Measurements from ENCODE around the gene EHBP1.

Gene EHBP1

DNA sequence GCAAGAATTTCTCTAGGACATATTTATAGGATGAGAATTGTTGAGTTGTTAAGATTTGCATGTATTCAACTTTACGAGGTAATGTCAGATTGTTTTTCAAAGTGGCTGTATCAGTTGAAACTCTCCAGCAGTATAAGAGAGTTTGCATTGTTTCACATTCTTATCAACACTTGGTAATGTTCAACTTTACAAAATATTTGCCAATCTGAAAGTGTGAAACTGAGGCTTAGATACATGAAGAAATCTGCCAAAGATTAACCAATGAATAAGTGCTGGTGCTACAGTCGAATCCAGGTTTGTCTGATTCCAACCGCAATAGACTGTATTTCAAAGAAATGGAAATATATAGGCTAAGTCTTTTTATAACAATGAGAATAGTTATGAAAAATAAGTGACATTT is 117.0 kb downstream of the EHBP1 start:
- no peak for DNase-seq (ENCODE audit: low read depth)

DNA sequence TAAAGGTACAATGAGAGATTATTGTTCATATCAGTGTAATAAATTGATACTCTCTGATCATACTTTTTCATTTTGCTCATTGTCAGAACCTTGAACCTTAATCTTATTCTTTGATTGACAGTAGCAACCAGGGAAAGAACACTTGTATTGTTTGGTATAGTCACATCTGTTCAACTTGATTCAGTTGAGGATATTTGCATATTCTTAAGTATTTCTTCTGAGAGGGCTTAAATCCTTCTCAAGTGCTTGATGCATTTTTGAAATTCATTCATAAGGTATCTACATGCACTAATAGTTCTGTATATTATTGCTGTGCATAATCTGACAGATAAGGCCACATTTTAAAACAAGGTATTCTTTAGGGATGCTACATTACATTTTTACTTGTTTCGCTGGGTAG is 118.9 kb downstream of the EHBP1 start:
- no peak for DNase-seq (ENCODE audit: low read depth)

DNA sequence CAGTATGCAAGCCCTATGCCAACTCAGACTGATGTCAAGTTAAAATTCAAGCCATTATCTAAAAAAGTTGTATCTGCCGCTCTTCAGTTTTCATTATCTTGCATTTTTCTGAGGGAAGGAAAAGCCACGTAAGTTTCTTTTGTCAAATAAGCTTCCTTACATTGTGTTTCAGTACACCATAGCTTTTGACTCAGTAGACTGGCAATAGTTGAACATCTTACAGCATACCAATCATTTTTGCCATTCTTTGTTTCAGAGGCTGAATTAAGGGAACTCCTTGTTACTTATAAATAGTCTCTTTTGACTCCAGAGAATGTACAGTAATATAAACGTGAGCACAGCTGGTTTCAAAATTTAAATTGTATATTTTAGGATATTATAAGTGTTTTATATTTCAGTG is 120.6 kb downstream of the EHBP1 start:
- DNase-seq (ENCODE audit: low read depth): no peak

DNA sequence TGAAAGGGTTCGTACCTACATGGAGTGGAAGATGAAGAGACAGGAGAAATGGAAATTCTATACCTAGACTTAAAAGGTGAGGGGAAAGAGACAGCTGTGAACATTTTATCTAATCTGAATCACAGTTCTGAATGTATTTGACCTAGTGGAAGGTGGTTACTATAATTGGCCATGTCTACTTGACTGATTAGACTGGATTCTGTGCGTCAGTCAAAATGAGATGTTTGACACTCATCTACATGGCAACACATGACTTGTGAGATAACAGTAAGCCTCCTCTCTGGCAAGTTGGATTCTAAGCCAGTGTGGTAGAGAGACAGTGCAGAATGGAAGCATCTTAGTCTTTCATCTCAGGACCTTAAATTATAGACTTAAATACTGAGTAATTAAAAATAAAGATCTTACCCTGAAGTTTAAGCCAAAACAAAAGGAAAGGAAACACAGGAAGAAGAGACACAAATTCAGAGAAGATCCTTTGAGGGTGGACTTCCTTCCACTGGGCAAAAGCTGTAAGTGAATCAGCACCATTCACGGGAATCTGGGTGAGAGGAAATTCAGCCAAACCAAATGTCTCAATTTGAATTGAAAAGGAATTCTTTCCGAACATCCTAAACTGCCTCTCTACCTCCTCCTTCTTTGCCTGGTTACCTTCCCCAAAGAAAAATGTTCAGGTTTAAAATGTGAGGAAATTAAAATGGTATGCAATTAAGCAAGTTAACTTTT is 121.6 kb downstream of the EHBP1 start:
- no peak for DNase-seq (ENCODE audit: low read depth)

DNA sequence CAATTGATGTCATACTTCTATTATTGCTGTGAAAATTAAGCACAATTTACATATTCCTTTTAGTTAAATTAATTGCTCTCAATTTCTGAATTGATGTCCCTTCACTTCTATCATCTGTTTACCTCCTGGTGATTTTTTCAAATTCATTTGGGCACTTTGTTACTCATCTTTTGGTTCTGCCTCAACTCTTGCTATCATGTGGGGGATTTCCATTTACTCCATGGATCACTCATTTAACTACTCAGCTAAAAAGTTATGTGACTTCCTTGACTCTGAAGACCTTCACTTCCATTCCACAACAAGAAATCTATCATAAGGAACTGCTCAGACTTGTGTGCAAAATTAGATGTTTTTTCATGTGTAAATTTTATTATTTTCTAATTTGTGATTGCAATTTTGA is 126.2 kb downstream of the EHBP1 start:
- DNase-seq (ENCODE audit: low read depth): no peak

DNA sequence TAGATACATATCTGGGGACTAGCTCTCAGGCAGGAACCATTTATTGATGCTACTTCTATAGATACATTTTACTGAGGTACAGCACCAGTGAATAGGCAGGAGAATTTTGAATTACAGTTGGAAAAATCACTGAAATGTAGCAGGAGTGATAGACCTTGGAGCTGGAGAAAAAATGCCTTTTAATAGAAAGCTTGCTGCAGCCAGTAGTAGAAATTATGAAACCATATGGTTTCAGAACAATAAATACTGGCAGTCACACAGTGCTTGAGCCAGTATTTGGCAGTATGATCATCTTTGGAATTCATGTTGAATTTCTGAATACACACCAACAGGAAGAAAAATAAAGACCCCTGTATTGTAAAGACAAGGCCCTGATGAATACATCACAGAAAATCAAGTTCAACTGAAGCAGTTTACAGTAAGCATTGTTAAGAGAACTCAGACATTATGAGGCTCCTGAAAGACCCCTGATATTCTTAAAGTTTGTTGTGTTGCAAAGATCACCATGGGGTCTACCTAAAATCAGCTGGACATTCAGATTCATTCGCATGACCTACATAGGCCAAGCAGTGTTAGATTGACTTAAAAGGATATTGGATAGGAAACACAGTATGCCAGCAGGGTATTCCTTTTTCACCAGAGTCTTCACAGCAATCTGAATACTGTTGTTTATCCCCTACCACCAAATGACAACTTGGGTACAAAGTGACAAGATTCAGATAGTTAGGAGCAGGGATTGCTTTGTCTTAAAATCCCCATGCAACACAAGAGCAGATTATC is 139.0 kb downstream of the EHBP1 start:
- DNase-seq (ENCODE audit: low read depth): no peak

DNA sequence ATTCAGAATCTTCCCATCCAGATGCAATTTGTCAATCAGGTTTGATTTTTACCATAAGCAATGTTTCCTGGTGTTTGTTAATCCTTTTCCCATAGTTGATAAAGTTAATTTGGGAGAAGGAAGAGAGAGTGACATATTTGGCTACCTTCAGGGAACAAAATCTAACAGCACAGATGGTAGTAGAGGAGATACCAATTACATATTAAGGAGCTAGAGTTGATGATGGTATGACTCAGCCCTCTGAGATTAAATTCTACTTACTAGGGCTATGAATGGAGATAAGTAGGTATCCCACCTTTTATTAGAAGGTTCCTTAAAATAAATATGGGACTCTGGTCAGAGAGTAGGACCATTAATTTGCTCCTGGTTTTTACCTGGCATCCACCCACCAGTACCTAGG is 139.7 kb downstream of the EHBP1 start:
- no peak for DNase-seq (ENCODE audit: low read depth)

DNA sequence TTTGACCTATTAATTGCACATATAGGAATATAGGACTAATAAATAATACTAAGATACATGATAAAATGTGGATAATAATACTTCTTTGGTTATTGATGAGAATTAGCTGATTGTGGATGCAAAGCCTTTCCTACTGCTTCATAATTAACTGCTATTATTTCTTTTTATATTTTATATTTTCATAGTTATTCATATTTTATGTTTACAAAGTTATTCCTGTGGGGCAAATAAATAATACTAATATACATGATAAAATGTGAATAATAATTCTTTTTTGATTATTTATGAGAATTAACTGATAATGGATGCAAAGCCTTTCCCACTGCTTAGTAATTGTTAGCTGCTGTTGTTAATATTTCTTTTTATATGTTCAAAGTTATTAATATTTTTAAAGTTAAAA is 146.7 kb downstream of the EHBP1 start:
- no peak for DNase-seq (ENCODE audit: low read depth)

DNA sequence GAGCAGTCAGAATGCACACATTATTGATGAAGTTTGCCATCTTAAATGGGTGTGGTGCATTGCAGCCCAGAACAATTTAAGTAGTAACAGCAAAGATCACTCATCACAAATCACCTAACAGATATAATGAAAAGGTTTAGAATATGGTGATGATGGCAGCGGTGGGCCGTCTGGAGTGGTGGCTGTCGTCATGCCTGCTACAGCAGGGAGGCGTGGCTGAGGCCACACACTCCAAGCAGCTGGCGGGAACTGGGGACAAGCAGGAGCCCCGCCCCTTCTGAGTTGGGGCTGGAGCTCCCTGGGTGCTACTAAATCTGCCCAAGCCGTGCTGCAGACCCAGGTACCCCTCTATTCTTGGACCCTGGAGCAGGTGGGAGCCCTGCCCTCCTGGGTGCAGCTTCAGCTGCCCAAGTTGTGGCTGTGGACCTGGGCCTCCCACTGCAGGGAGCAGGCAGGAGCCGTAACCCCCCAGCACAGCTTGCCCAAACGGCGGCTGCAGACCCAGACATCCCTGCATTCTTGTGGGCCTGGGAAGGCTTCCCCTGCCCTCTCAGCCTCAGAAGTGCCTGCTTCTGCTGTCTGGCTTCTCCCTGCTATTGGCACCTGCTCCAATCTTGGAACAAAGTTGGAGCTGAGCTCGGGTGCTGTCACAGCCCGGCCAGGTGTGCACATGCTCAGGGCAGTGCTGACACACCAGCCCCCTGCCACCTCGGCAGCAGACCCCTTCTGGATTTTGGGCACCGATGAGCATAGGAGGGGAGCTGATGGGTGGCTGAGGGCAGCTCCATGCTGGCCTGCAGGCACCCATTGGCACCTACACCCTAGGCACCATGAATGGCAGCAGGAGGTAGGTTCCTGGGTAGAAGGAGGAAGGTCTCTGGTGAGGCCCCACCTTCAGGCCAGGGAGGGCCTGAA is 149.3 kb downstream of the EHBP1 start:
- DNase-seq (ENCODE audit: low read depth): no peak

DNA sequence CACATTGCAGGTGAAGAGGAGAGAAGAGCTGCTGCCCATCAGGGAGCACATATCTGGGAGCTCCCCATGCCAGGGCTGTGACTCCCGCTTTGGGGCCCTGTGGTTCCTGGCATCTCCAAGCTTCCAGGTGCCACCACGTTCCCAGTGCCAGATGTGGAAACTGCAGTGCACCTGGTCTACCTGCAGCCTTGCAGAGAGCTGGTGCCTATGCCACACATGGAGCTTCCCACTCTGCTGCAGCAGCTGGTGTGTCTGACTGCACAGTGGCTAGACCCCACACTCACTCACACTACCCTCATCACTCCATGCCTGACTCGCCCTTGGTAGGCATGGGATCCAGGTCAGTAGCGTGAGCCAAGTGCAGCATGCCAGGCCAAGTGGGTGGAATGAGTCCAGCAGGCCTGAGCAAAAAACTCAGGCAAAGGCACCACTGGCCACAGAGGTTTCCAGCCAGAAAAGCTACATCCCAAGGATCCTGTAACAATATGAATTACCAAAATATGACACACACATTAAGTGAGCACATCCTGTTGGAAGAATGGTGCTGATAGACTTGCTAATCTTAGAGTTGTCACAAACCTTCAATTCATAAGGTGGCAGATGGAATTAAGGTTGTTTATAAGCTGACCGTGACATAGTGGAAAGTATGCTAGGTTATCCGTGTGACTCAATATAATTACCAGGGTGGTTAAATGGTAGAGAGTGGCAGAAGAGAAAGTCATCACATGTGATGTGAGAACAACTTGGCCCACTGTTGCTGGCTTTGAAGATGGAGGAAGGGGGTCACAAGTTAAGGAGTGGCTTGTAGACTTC is 150.9 kb downstream of the EHBP1 start:
- DNase-seq (ENCODE audit: low read depth): no peak

DNA sequence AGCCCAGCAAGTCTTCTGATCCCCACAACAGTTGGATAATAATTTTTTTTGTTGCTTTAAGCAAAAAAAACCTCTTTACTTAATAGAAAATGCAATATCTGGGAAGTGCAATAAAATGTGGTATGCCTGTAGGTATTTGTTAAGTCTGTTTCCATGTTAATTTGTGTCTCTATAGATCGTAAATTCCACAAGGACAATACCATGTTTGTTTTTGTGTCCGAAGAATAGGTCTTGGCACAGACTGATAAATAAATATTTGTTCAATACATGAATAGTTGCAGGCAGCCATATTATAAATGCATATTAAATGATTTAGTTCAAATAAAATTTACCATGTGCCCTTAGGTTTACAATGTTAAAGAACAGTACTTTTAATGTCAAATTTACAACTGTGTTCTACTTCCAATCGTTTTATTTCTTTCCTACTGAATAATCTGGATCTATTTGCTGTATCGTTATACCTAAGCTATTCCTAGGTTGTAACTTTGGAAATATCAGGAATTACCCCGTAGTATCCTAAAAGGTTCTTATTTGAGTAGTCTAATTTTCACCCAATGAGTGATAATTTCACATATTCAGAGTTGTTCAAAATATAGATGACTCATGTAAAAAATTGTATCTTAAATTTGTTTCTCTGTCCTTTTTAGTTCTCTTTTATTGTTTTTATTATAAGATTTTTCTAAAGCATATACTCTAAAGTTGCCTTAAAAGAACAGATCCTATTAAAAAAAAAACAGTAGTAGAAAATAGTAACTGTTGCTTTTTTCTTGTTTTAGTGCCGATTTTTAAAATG is 151.8 kb downstream of the EHBP1 start:
- no peak for DNase-seq (ENCODE audit: low read depth)

DNA sequence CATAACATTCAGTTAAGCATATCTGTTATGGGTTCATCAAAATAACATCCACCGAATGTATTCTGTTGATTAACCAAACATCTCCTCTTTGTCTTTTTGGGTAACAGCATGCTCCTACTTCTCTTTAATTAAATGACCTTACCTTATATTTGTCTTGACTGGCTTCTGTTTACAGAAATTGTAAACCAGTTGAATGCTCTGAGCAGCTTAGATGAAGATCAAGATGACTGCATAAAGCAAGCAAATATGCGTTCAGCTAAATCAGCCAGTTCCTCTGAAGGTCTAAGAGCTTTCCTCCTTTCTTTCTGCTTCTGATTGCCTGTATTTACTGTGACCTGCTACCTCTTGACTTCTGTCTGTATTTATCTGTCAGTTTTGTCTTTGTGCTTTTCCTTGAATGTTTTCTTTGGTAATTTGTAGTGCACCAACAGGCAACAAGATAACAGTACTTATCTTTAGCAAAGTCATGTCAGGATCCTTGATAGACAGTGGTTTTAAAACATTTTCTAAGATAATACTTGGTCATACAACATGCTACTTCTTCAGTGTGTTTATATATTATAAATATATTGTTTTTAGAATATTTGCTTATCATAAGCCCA is 152.8 kb downstream of the EHBP1 start:
- DNase-seq (ENCODE audit: low read depth): no peak

DNA sequence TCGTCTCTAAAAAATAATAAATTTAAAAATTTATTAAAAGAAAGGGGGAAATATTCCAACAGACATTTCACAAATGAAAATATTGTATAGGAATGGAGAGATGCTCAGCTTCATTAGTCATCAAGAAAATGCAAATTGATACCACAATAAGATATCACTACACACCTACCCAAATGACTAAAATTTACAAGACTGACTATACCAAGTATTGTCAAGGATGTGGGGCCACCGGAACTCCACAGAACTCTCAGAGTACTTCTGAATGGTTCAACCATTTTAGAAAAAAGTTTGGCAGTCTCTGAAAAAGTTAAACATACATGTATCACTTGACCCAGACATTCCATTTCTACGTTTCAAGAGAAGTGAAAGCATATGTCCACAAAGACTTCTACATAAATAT is 163.4 kb downstream of the EHBP1 start:
- DNase-seq (ENCODE audit: low read depth): no peak

DNA sequence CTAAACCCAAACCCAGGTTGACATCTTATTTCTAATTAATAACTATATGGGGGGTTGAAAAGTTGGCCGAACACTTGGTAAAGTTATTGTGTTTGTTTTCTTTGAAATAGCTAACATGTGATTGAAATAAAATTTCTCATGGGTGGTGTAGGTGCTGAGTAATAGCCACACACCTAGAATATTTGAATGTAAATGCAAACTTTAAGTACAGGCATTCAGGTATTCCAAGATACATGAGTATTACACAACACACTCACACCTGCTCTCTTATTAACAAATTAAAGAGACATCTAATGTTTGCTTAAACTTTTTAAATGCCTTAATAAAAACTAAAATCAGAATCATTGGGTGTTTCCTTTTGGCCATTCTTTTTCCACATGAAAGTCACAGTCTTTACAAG is 165.5 kb downstream of the EHBP1 start:
- DNase-seq (ENCODE audit: low read depth): no peak

DNA sequence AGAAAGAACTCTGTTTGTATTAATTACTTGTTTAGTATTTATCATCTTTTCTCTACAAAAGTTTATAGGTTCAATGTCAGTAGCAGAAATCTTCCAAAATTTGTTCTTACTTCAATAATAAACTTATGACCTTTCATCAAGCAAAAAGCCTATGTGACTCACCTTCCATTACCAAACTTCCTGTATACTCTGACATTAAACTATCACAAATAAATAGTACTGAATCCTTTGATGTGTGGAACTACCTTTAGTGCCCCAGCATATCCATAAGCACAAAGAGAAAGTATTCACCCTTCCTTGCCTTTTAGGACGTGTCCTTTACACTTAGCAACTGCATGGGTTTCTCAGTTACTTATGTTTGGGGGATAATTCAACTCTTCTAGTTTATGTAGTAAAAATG is 166.0 kb downstream of the EHBP1 start:
- DNase-seq (ENCODE audit: low read depth): no peak

DNA sequence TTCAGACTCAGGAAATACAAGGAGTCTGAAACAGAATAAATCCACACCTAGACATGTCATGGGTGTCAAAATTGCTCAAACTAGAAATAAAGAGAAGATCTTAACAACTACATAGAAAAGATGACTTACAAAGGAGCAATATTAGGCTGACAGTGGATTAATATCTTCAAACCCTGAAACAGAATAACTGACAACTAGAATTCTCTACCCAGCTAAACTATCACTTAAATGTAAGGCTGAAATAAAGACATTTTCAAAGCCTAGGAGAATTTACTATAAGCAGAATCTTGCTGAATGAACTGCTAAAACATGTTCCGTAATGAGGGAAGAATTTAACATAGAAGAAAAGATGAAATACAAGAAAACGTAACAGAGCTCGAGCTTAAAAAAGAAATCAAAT is 168.1 kb downstream of the EHBP1 start:
- DNase-seq (ENCODE audit: low read depth): no peak

DNA sequence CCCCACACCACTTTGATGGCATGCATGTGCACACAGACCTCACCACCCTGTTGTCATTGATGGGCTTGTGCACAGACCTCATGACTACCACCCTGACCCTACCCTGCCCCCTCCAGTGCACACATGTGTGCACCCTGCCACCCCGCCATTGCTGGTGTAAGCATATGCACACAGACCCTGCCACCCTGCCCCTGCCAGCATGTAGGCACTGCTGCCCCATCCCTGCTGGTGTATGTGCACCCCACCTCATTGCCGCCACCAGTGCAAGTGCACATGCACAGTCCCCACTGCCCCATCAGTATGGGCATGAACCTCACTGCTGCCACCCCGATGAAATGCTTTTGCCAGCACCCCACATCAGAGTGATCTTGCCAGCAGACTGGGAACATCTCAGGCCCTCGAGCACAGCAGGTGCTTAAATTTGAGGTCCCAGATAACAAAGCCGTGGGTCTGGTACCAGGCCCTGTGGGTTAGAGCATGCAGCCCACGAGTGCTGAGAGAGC is 169.4 kb downstream of the EHBP1 start:
- DNase-seq (ENCODE audit: low read depth): no peak

DNA sequence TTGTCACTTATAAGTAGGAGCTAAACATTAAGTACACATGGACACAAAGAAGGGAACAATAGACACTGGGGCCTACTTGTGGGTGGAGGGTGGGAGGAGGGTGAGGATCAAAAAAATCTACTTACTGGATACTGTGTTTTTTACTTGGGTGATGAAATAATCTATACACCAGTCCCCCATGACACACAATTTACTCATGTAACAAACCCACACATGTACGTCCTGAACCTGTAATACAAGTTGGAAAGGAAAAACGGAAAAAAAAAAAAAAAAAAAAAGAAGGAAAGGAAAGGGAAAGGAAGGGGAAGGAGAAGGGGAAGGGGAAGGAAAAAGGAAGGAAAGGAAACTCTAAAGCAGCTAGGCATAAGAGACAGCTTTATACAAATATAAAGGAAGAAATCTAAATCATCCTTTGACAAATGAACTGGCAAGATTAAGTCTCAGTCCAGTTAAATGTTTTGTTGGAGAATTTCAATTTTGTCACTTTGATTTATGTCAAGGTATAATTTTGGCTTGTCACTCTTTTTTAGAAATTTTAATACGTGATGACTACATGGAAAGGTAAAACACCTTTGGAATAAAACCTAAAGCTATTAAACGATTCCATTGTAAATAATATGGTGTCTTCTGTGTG is 175.8 kb downstream of the EHBP1 start:
- DNase-seq (ENCODE audit: low read depth): no peak

DNA sequence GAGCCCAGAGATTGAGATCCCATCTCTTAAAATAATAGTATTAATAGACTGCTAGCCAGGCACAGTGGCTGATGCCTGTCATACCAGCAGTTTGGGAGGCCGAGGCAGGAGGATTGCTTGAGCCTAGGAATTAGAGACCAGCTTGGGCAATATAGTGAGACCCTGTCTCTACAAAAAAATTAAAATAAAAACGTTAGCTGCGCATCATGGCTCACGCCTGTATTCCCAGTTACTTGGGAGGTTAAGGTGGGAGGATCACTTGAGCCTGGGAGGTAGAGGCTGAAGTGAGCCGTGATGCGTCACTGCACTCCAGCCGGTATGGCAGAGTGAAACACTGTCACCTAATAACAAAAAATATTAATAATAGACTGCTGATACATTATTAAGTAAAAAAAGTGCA is 178.1 kb downstream of the EHBP1 start:
- no peak for DNase-seq (ENCODE audit: low read depth)

DNA sequence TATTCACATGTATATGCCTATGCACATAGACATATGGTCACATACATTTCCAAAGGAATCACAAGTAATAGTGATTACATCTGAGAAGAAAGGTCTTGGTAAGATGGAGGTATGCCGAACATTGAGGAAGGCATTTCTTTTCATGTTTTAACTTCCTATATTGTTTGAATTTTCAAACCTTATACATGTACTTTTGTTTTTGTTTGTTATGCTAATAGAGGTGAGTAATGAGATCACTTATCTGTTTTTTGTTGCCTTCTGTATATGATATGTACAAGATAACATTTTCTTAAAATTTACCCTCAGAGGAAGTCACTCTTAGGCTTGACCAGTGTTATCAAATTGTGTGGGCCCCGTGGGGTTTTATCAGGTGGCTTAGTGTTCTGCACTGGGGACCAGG is 178.6 kb downstream of the EHBP1 start:
- no peak for DNase-seq (ENCODE audit: low read depth)
